Adipocyte (in vitro differentiated cells): ENCODE data around the gene PIP5K1B.
A peak's percentile ranks its signal among the peaks of the same experiment; 100 is the strongest.
"Not testable (repeated sequence)": the region's sequence is repeated elsewhere in the genome, so short reads cannot be mapped to it uniquely, and the experiment has no call there.

Source experiments
- DNase-seq: peaks from one replicate; pipeline ENCODE4 v3.0.0-alpha.2; 2015; ENCODE audit warnings: low read depth
- H3K27me3 ChIP-seq: replicated peaks from 2 replicates; pipeline ENCODE4 v1.7.0; 2013; ENCODE audit warnings: mild to moderate bottlenecking, low read length, moderate library complexity; ENCODE audit not compliant: control insufficient read depth, insufficient read depth
- H3K36me3 ChIP-seq: 2 replicates; pipeline ENCODE4 v1.7.0; 2013; ENCODE audit warnings: low read length, mild to moderate bottlenecking, moderate library complexity; ENCODE audit not compliant: control insufficient read depth, insufficient read depth, severe bottlenecking
- H3K4me1 ChIP-seq: 2 replicates; pipeline ENCODE4 v1.7.0; 2013; ENCODE audit warnings: mild to moderate bottlenecking, low read length, moderate library complexity; ENCODE audit not compliant: control insufficient read depth, insufficient read depth
- H3K4me3 ChIP-seq: 2 replicates; pipeline ENCODE4 v1.7.0; 2013; ENCODE audit warnings: mild to moderate bottlenecking, low read length, moderate library complexity
- H3K9ac ChIP-seq: 2 replicates; pipeline ENCODE4 v1.7.0; 2013; ENCODE audit warnings: mild to moderate bottlenecking, low read length, moderate library complexity
- H3K9me3 ChIP-seq: 2 replicates; pipeline ENCODE4 v1.7.0; 2013; ENCODE audit warnings: mild to moderate bottlenecking, low read length, moderate library complexity; ENCODE audit not compliant: control insufficient read depth

PIP5K1B gene

DNA sequence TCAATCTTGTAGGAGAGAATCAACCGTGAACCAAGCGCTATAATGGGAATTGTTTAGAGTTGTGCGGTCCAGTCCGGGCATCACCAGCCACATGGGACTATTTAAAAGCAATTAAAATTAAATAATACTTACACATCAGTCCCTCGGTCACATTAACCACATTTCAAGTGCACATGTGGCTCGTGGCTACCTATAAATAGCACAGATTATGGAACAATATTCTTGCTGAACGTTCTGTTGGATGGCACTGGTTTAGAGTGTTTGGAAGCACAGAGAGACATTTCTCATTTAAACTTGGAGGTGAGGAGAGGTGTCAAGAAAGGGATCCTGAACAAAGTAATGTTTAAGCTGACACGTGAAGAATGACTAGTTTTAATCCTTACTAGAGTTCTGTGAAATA is 12.5 kb upstream of the PIP5K1B start:
- Histone ChIP-seq H3K4me3 (no peak overlapping the region), H3K9me3 (no peaks in the 10 kb centered on the region), H3K36me3 (no peaks in the 10 kb centered on the region), H3K9ac (no peak overlapping the region), H3K27me3 (peaks cover 3% of the 10 kb centered on the region), H3K4me1 (no peaks in the 10 kb centered on the region)
- no peak for DNase-seq

DNA sequence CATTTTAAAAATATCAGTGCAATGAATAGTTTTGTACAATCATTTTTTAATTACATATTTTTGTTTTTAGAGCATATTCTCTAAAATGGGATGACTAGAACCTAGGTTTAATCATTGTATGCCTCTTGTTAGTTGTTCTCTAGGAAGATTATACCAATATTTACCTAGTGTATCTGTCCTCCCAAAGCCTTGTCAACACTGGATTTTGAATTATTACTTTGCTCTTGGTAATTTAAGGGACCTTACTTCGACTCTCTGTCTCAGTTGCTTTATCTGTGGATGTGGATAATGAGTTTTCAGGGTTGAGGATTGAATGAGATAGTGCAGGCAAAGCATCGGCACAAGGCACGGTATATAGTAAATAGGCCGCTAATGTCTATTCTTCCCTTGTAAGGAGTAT is 10.9 kb upstream of the PIP5K1B start:
- Histone ChIP-seq H3K27me3 (peaks cover 11% of the 10 kb centered on the region), H3K4me3 (no peak overlapping the region), H3K9me3 (no peaks in the 10 kb centered on the region), H3K9ac (no peak overlapping the region), H3K4me1 (no peaks in the 10 kb centered on the region), H3K36me3 (no peaks in the 10 kb centered on the region)
- DNase-seq, result no peak

DNA sequence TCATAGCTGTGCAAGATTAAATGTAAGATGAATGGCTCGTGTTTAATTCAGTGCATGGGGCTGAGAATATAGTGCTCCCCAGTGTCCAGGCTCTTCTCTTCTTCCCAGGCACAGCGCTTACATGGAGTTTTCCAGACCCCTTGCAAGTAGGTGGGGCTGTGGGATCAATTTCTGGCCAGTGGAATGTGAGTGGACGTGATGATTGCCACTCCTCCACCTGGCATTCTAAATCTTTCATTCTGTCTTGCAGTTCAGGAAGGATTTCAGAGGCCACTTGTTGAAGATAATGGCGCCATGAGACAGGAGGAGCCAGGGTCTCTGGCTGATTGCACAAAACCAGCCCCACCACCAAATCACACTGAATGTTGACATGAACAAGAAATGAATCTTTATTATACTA is 7.2 kb upstream of the PIP5K1B start:
- DNase-seq, result no peak
- no peak overlapping the region for H3K4me3 ChIP-seq
- no peak overlapping the region for H3K9ac ChIP-seq
- no peaks in the 10 kb centered on the region for H3K4me1 ChIP-seq
- H3K36me3 ChIP-seq, result no peaks in the 10 kb centered on the region
- H3K9me3 ChIP-seq, result no peaks in the 10 kb centered on the region
- H3K27me3 ChIP-seq, result peaks cover 24% of the 10 kb centered on the region

DNA sequence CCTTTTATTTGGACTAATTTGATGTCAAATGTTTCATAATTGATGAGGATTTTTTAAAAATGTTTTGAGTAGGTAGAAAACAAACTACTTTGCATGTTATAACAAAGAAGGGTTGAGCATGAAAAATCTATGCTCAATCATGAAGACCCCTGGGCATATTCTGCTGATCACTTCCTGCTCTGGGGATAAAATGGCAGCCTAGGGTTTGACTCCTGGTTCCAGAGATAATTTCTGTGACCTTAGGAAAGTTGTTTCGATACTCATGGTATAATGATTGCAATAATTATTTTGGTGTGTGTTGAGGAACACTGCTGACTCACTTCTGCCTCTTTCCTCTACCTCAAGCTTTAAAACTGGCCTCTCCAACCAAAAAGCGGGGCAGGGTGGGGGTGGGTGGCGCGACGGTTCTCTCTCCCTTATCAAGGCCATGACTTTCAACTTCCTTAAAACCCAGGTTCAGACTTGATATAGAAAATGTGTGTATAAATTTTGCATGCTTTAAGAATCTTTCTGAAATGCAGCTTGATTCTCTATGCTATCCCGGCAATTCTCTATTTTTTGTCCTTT is 6.0 kb upstream of the PIP5K1B start:
- Histone ChIP-seq H3K9me3 (no peaks in the 10 kb centered on the region), H3K9ac (no peak overlapping the region), H3K4me3 (no peak overlapping the region), H3K36me3 (no peaks in the 10 kb centered on the region), H3K4me1 (no peaks in the 10 kb centered on the region), H3K27me3 (peaks cover 34% of the 10 kb centered on the region)
- no peak for DNase-seq

- H3K9me3 ChIP-seq, DNase-seq, H3K4me3 ChIP-seq, H3K36me3 ChIP-seq, H3K4me1 ChIP-seq, H3K9ac ChIP-seq: not testable (repeated sequence)
- peaks cover 40% of the 10 kb centered on the region for H3K27me3 ChIP-seq
These were observed 5.4 kb upstream of the PIP5K1B start for GRCh38 chr9:68699625-68700024.

GRCh38 chr9:68702493-68702892 is 2.5 kb upstream of the PIP5K1B start:
- peaks cover 60% of the 10 kb centered on the region for H3K27me3 ChIP-seq
- H3K4me1 ChIP-seq, result peaks cover 12% of the 10 kb centered on the region
- H3K36me3 ChIP-seq, result no peaks in the 10 kb centered on the region
- no peaks in the 10 kb centered on the region for H3K9me3 ChIP-seq
- H3K9ac ChIP-seq, result no peak overlapping the region
- H3K4me3 ChIP-seq, result no peak overlapping the region
- DNase-seq, result no peak

DNA sequence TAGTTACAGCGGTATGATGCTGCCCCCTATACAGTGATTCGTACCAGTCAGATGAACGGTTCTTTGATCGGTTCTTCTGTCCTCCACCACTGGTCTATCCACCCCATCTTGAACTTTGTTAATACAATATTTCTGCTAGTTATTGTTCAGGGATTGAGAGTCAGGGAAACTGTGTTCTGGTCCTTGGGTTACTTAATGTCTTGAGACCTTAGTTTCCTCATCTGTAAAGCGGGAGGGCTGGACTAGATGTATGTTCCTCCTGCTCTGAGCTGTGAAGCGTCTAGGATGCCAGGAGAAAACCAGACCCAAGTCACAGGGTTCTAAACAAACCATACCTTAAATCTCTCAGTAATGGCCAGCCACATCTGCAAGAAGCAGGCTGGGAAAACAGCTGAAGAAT is 1.4 kb upstream of the PIP5K1B start:
- no peak for DNase-seq
- Histone ChIP-seq H3K9me3 (no peaks in the 10 kb centered on the region), H3K4me3 (no peak overlapping the region), H3K4me1 (peaks cover 12% of the 10 kb centered on the region), H3K27me3 (peaks cover 63% of the 10 kb centered on the region), H3K9ac (no peak overlapping the region), H3K36me3 (no peaks in the 10 kb centered on the region)

DNA sequence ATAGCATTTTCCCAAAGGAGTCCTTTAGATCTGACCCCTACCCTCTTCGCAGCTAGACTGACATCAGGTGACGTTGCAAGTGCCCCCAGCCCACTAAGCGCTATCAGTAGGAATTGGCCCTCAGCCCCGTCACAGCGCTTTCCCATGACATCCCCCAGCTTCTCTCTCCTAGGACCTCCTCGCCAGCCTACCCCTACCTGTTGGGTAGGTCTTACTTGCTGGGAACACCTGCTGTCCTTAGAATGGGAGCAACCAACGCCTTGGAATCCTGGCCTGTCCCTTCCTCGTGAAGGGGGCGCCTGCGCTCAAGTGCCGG is 584 bp upstream of the PIP5K1B start:
- peak overlapping the region; percentile 76 for H3K4me3 ChIP-seq
- peaks cover 12% of the 10 kb centered on the region for H3K4me1 ChIP-seq
- no peak overlapping the region for H3K9ac ChIP-seq
- DNase-seq, result no peak
- H3K36me3 ChIP-seq, result no peaks in the 10 kb centered on the region
- peaks cover 70% of the 10 kb centered on the region for H3K27me3 ChIP-seq
- no peaks in the 10 kb centered on the region for H3K9me3 ChIP-seq

- DNase-seq, result no peak
- Histone ChIP-seq H3K36me3 (no peaks in the 10 kb centered on the region), H3K27me3 (peaks cover 73% of the 10 kb centered on the region), H3K9ac (no peak overlapping the region), H3K9me3 (no peaks in the 10 kb centered on the region), H3K4me3 (peak overlapping the region; percentile 76), H3K4me1 (peaks cover 12% of the 10 kb centered on the region)
These were observed 707 bp downstream of the PIP5K1B start for GRCh38 chr9:68705531-68706362.

- DNase-seq, result no peak
- Histone ChIP-seq H3K9me3 (no peaks in the 10 kb centered on the region), H3K4me1 (peaks cover 12% of the 10 kb centered on the region), H3K9ac (no peak overlapping the region), H3K4me3 (peak overlapping the region; percentile 76), H3K27me3 (peaks cover 64% of the 10 kb centered on the region), H3K36me3 (no peaks in the 10 kb centered on the region)
These were observed 1.5 kb downstream of the PIP5K1B start for GRCh38 chr9:68706363-68707201.

DNA sequence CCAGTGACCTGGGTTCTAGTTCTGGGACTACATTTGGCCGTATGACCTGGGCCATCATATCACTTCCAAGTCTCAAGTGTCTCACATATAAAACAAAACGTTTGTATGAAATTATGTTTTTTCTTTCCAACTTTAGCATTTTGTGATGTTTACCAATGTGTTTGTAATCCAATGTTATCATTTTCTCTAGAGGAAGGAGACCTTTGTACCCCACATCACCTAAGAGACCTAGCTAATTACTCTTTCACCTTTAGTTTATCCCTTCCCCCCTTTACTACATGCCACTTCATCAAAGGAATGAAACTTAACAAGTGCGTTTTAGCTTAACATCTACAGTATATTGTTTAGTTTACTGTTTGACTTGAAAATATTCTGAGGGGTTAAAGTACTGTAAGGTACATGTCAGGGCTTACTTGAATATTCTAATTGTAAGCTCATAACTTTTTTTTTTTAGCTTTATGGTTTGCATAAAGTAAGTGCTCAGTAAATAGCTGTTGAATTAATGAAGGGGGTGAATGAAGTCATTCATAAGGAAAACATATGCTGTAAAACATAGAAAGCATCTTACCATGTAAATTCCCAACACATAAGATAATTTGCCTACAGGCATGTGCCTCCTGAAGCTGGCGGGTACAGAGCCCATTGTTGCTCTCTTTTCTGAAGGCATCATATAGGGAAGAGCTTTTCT is 2.9 kb downstream of the PIP5K1B start:
- Histone ChIP-seq H3K36me3 (no peaks in the 10 kb centered on the region), H3K9ac (no peak overlapping the region), H3K4me1 (peaks cover 12% of the 10 kb centered on the region), H3K27me3 (peaks cover 67% of the 10 kb centered on the region), H3K4me3 (no peak overlapping the region), H3K9me3 (no peaks in the 10 kb centered on the region)
- DNase-seq, result no peak
